HepG2 (cell line): Measurements from ENCODE around the gene TCN1. TPM values are rescaled to one million over a fixed set of nuclear protein-coding genes. Genes with fewer than 3 reads are reported as not detected.

ENCODE experiments used
- AFF4 ChIP-seq: sonication (generic); formaldehyde crosslinking; IDR thresholded peaks from 2 replicates; pipeline ENCODE4 v1.4.0; 2020; ENCODE audit warnings: missing genetic modification reagents
- FOXP4 ChIP-seq: sonication (generic); formaldehyde crosslinking; IDR thresholded peaks from 2 replicates; pipeline ENCODE4 v1.4.0; 2020; ENCODE audit warnings: missing genetic modification reagents
- KDM1A ChIP-seq: IDR thresholded peaks from 2 replicates; pipeline ENCODE4 v1.6.1; 2016; ENCODE audit warnings: missing compliant biosample characterization
- KLF13 ChIP-seq: sonication (generic); formaldehyde crosslinking; IDR thresholded peaks from 2 replicates; pipeline ENCODE4 v1.4.0; 2020; ENCODE audit warnings: mild to moderate bottlenecking, missing genetic modification reagents
- KLF6 ChIP-seq: IDR thresholded peaks from 2 replicates; pipeline ENCODE4 v1.8.0; 2016; ENCODE audit warnings: missing biosample characterization, missing genetic modification reagents
- MAX ChIP-seq: IDR thresholded peaks from 2 replicates; pipeline ENCODE4 v1.6.1; 2012; ENCODE audit warnings: inconsistent platforms
- MEF2D ChIP-seq: sonication (generic); formaldehyde crosslinking; IDR thresholded peaks from 2 replicates; pipeline ENCODE4 v1.5.1; 2020; ENCODE audit warnings: mild to moderate bottlenecking, missing genetic modification reagents
- PAXIP1 ChIP-seq: sonication (generic); formaldehyde crosslinking; conservative IDR thresholded peaks from 2 replicates; pipeline ENCODE4 v1.4.0; 2020; ENCODE audit warnings: mild to moderate bottlenecking, missing genetic modification reagents, moderate library complexity
- PHF8 ChIP-seq: sonication (generic); formaldehyde crosslinking; IDR thresholded peaks from 2 replicates; pipeline ENCODE4 v1.5.0; 2020; ENCODE audit warnings: missing genetic modification reagents
- PLRG1 ChIP-seq: fragments of 450-650 bp; conservative IDR thresholded peaks from 2 replicates; pipeline ENCODE4 v1.6.1; 2016
- SIN3B ChIP-seq: fragments of 150-350 bp; IDR thresholded peaks from 2 replicates; pipeline ENCODE4 v1.6.1; 2014; ENCODE audit warnings: low read length
- TCF12 ChIP-seq, 2 experiments: fragments of 450-650 bp in 1 of 2; sonication (generic) in 1 of 2; formaldehyde crosslinking in 1 of 2; IDR thresholded peaks; 2 replicates each; pipeline versions ENCODE4 v1.6.1 to v1.8.0; 2017 to 2022; ENCODE audit warnings: antibody characterized with exemption in 1 of 2, mild to moderate bottlenecking in 1 of 2, missing genetic modification reagents in 1 of 2, moderate library complexity in 1 of 2
- ZNF329 ChIP-seq: sonication (generic); formaldehyde crosslinking; IDR thresholded peaks from 2 replicates; pipeline ENCODE4 v1.9.0; 2021; ENCODE audit warnings: low read depth, mild to moderate bottlenecking, missing genetic modification reagents
- ZNF33A ChIP-seq: sonication (generic); formaldehyde crosslinking; IDR thresholded peaks from 2 replicates; pipeline ENCODE4 v1.5.1; 2020; ENCODE audit warnings: missing genetic modification reagents, mild to moderate bottlenecking, moderate library complexity, borderline replicate concordance
- ZNF441 ChIP-seq: sonication (generic); formaldehyde crosslinking; IDR thresholded peaks from 2 replicates; pipeline ENCODE4 v1.7.0; 2021; ENCODE audit warnings: missing genetic modification reagents, borderline replicate concordance
- ZNF501 ChIP-seq: sonication (generic); formaldehyde crosslinking; IDR thresholded peaks from 2 replicates; pipeline ENCODE4 v1.5.1; 2020; ENCODE audit warnings: mild to moderate bottlenecking, moderate library complexity, missing genetic modification reagents
- ZNF598 ChIP-seq: sonication (generic); formaldehyde crosslinking; IDR thresholded peaks from 2 replicates; pipeline ENCODE4 v1.5.1; 2020; ENCODE audit warnings: mild to moderate bottlenecking, missing genetic modification reagents, borderline replicate concordance
- ZSCAN9 ChIP-seq: IDR thresholded peaks from 2 replicates; pipeline ENCODE4 v1.6.1; 2016; ENCODE audit warnings: borderline replicate concordance
- polyA plus RNA-seq, 8 experiments: library from polyadenylated mRNA; depleted of rRNA in 3 of 8; stranded (reverse) in 7 of 8; unstranded in 1 of 8; fragments of >200 nt; fragmentation: Illumina TruSeq in 4 of 8; extraction: Trizol in 4 of 8; gene quantifications; 2 replicates each; pipeline versions ENCODE4 v1.2.1 to v1.2.3, GENCODE V29; 2011 to 2016; ENCODE audit warnings: low read depth in 4 of 8, missing spikeins in 1 of 8, mixed read lengths in 1 of 8; ENCODE audit not compliant: insufficient read depth in 1 of 8
- total RNA-seq, 5 experiments: library from RNA; depleted of rRNA; stranded (reverse); fragments of >200 nt; fragmentation: Illumina TruSeq; extraction: Trizol; gene quantifications; 2 replicates each; pipeline ENCODE4 v1.2.3, GENCODE V29; 2016; ENCODE audit warnings: low read depth in 1 of 5
- TF ChIP-seq, protein P1 (sequence below): IDR thresholded peaks from 2 replicates; pipeline ENCODE4 v1.6.1; 2018; ENCODE audit warnings: missing genetic modification reagents

The TCN1 gene
- total and polyA plus RNA-seq, 2 of the 13 experiments (the other 11 are each of a cell fraction or from before 2014, with no cell fraction given) = not detected

- TF ChIP-seq AFF4 (CRISPR knock-in tag) (no peak), SIN3B (peak; percentile 75; the same call in 1 of the 2 replicates), PLRG1 (no peak), ZNF501 (CRISPR knock-in tag) (peak; percentile 82), KDM1A (no peak), ZNF598 (CRISPR knock-in tag) (peak; percentile 74), PHF8 (CRISPR knock-in tag) (peak; percentile 85), TCF12 (IDR thresholded peaks at IDR 0.05) (no peak), TCF12 (CRISPR knock-in tag; IDR thresholded peaks at IDR 0.05) (no peak), ZNF329 (peak; percentile 86; the same call in 1 of the 2 replicates), ZSCAN9 (CRISPR knock-in tag) (peak; percentile 80), MEF2D (CRISPR knock-in tag) (peak; percentile 23; the same call in 1 of the 2 replicates), ZNF33A (CRISPR knock-in tag) (no peak), KLF6 (CRISPR knock-in tag) (peak; percentile 76; the same call in 1 of the 2 replicates), KLF13 (CRISPR knock-in tag) (0 out of 2 replicates have a peak, but pooled peaks have one; percentile 16), MAX (peak; percentile 88), FOXP4 (CRISPR knock-in tag) (peak; percentile 26; the same call in 1 of the 2 replicates), ZNF441 (CRISPR knock-in tag) (peak; percentile 31; the same call in 1 of the 2 replicates), PAXIP1 (CRISPR knock-in tag) (peak; percentile 33; the same call in 1 of the 2 replicates)
- TF ChIP-seq, protein P1, sequence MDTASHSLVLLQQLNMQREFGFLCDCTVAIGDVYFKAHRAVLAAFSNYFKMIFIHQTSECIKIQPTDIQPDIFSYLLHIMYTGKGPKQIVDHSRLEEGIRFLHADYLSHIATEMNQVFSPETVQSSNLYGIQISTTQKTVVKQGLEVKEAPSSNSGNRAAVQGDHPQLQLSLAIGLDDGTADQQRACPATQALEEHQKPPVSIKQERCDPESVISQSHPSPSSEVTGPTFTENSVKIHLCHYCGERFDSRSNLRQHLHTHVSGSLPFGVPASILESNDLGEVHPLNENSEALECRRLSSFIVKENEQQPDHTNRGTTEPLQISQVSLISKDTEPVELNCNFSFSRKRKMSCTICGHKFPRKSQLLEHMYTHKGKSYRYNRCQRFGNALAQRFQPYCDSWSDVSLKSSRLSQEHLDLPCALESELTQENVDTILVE (CRISPR knock-in tag) = peak; percentile 91
These were observed 55.9 kb downstream of the TCN1 start, which contains the start of gene MRPL16 (continued) for GRCh38 chr11:59810189-59810910.
